Astrocyte of the hippocampus (primary cell): ENCODE results near the gene CDH4.
"Not testable (repeated sequence)": the region's sequence is repeated elsewhere in the genome, so short reads cannot be mapped to it uniquely, and the experiment has no call there.

Experiments used
- DNase-seq: peaks from one replicate; pipeline ENCODE4 v3.0.0; 2011; ENCODE audit warnings: low read depth, low spot score

Gene CDH4

GRCh38 chr20:61437280-61438206 lies 185.5 kb downstream of the CDH4 start:
- DNase-seq: peak; percentile 86

DNA sequence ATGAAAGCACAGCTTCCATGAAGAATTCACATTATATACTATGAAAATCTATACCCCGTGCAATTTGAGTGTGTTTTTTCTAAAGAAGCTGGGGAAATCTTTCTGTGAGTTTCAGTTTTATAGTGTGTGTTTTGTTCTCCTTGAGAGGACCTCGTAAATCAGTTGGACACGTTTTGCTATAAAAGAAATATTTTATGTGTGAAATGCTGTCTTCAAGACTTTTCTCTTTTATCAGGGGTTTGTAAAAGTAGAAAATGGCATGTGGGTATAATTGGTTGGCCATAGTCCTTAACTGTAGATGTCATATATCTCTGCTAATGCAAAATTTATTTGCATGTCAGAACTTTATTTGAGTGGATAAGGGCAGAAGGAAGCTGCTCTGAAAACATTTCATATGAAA lies 186.2 kb downstream of the CDH4 start:
- DNase-seq: no peak

GRCh38 chr20:61439251-61439650 lies 187.2 kb downstream of the CDH4 start:
- DNase-seq: no peak

DNA sequence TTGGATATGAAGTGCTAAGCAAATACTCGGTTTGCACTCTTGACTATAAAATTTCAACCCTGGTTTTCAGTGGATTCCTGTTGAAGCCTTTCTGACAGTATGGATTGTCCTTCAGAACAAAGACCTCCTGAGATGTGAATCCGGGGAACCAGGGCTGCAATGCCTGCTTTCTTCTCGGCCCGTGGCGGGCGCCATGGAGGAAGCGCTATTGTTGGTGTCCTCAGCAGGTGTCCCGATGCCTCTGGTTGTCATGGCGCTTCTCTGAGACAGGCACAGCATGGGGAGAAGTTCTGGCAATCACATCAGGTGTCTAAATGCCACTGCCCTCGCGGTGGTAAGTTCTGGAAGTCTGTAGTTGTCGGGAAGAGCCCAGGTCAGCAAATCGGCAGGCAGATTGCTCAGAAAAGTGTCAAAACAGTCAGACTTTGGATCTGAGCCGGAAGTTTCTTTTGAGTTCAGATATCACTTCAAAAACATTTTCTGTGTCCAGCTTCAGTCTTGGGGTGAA lies 188.5 kb downstream of the CDH4 start:
- no peak for DNase-seq

GRCh38 chr20:61441537-61441936 lies 189.5 kb downstream of the CDH4 start:
- DNase-seq: no peak

GRCh38 chr20:61442075-61442670 lies 190.1 kb downstream of the CDH4 start:
- DNase-seq: no peak

DNA sequence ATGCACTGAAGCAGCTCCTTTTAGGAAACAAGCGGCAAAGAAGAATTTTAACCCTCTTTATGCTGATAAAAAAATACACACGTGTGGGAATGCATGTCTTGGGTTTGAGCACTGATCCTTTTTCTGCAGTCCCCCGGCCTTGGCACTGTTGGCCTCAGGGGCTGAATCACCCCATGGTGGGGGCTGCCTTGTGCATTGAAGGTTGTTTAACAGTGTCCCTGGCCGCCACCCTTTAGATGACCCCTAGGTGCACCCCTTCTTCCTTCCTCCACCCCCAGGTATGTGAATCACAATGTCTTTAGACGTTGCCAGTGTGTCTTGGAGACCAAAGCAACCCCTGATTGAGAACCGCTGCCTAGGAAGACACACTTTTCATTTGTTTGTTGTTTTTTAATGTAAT lies 190.7 kb downstream of the CDH4 start:
- DNase-seq: no peak

DNA sequence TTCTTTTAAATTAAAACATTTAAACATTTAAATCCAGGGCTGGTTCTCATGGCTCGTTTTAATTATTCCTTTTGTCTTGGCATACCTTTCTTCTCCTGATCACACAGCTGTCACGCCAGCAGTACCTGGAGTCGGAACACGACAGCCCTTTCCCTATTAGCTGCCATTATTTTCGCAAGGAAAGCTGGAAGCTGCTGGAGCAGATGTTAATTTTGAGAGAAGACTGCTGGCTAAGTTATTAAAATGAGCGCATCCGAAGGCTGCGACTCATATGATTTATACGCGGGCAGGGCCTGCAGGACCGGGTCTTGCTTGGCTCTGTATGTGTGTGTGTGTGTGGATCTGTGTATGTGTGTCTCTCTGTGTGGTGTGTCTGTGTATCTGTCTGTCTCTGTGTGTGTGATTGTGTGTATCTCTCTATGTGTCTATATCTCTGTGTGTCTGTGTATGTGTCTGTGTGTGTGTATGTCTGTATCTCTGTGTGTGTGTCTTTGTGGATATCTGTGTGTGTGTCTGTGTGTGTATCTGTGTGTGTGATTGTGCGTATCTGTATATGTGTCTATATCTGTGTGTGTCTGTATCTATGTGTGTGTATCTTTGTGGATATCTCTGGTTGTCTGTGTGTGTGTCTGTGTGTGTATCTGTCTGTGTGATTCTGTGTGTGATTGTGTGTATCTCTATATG lies 191.5 kb downstream of the CDH4 start:
- peak; percentile 26 for DNase-seq

- DNase-seq: no peak
Observed at GRCh38 chr20:61444637-61445036, 192.6 kb downstream of the CDH4 start.

DNA sequence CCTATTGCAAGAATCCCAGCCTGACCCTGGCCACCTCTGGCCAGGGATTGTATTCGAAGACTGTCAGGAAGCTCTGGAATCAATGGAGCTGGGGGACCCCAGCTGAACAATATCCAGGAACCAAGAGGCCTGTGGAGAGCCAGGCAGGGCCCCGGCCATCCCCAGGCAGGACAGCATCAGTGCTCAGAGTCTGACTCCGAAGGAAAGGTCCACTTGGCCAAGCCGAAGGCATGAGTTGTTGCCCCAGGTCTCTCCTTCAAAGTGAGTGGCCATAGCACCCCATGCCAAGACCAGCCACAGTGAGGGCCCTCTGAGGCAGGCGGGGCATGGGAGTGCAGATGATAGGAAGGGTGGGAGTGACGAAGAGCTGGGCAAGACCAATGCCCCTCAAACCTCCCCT lies 193.1 kb downstream of the CDH4 start:
- no peak for DNase-seq

GRCh38 chr20:61445741-61446140 lies 193.7 kb downstream of the CDH4 start:
- DNase-seq: no peak

DNA sequence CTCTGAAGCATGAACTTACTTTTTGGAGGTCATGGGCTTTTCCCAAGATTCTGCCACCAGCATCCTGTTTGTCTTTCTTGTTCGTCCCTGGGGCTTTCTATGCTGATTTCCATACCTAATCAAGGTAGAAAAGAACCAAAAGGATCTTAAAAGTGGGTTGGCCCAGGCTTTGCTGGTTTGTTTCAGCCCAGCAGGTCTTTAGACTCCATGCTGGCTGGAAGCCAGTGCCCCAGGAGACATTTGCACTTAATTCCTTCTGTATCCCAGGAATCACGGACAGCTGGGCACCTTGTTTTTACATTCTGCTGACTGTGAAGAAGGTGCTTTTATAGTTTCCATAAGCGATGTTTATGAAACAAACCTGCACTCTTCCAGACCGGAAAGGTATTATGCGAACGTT lies 195.9 kb downstream of the CDH4 start:
- peak; percentile 43 for DNase-seq

DNA sequence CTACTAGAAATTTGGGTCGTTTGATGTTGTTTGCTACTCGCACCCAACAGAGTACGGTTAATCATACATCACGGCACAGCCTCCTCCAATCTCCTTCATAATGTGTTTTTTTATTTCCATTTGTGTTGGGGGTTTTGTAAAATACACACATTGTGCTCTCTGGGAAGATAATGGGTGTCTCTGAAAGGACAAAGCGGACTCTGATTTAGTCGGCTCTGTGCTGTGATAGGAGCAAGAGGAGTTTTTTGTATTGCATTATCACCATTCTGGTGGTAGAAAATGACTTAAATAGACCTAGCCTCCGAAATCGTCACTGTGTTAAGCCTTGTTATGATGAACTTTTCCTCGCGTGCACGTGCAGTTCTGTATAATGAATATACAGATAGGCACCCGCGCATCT lies 196.3 kb downstream of the CDH4 start:
- DNase-seq: no peak

GRCh38 chr20:61449057-61449609 lies 197.1 kb downstream of the CDH4 start:
- peak; percentile 60 for DNase-seq

DNA sequence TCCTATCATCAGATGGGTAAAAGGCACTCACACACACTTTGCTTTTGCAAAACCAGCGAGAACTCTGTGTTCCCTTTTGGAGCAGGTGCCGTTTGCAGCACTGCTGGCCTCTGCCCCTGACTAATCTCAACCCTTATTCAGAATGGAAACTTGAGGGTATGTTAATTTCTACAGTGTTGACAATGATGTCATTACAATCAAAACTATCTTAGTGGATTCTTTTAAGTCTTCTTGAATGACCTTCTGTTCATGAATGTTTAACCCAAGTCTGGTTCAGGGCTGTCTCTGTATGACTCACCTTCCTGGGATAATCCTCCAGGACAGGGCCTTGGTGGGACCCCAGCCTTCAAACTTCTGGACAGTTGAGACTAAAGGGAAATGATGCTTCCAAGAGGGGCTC lies 197.9 kb downstream of the CDH4 start:
- no peak for DNase-seq

GRCh38 chr20:61450549-61450948 lies 198.5 kb downstream of the CDH4 start:
- DNase-seq: no peak

DNA sequence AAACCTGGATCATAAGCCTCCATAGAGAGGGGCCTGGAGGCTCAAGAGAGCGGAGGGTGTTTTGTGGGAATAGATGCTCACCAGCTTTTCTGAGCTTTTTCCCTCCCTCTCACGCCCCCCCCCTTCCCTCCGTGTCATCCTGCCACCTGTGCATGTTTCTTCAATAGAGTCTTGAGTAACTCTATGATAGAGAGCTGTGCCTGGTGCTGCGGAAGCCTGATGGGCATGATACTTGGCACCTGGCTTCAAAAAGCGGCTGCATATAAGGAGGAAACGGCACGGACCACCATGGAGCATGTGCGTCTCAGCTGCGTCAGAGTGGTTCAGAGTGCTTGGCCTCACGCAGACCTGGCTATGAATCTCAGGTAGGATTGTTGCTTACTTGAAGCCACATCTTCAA lies 198.9 kb downstream of the CDH4 start:
- no peak for DNase-seq

DNA sequence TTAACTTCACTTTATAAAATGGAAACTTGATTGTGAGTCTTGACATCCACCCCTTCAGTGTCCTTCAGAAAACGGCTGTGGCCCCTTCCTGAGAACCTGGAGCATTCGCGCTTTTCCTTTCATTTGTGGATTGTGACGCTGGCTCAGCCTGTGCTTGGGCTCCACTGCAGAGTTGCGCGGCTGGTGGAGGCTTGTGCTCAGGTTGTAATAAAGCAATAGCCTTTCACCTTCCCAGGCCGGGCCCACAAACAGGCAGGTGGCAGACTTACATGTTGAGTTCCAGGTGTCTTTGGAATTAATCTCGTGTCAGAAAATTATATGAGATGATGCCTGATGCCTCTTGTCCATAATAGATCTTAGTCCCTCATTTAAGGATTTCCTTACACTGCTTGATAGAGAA lies 199.9 kb downstream of the CDH4 start:
- no peak for DNase-seq

DNA sequence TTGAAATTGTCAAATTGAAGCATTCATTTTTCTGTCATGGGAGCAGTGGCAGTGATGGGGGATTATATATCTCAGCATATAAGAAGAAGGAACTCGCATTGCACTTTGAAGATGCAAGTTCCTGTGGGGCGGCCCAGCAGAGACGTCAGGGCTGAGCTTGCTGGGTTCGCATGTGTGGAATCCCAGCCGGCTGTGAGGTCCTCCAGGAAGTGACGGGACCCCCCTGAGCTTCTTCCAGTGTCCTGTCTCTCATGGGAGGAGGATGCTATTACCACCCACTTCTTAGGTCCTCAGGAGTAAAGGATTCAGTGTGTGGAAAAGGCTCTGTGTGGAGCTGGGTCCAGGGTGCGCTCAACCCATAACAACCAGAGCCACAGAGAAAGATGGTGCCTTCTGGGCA lies 201.2 kb downstream of the CDH4 start:
- DNase-seq: no peak

- not testable (repeated sequence) for DNase-seq
Observed at GRCh38 chr20:61453623-61454022, 201.6 kb downstream of the CDH4 start.

DNA sequence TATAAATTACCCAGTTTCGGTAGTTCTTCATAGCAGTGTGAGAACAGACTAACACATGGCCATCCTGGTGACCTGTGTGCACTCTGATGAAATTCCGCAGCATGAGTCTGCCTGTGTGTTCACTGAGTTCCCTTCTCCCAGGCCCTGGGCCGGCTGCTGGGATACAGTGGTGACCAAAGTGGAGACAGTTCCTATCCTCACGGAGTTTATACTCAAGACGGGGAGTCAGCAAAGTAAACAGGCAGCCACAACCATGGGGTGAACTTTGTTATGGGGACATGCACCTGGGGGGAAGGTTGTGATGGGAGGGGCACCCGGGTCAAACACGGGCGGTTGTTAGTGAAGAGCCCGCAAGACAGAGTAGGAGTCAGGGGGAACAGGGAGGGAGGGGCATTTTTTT lies 202.0 kb downstream of the CDH4 start:
- no peak for DNase-seq
